GM12873 (cell line): ENCODE data around the gene KRTAP10-3.

Source experiments
- TF ChIP-seq, protein P1 (sequence below): IDR thresholded peaks from 2 replicates; pipeline ENCODE4 v1.5.1; 2012; ENCODE audit warnings: low read depth, mild to moderate bottlenecking, moderate library complexity, low read length, control low read depth; ENCODE audit not compliant: insufficient read depth; ENCODE audit errors: missing control alignments

Gene KRTAP10-3

GRCh38 chr21:44516342-44516741 is 42.3 kb downstream of the KRTAP10-3 start:
- TF ChIP-seq, protein P1, sequence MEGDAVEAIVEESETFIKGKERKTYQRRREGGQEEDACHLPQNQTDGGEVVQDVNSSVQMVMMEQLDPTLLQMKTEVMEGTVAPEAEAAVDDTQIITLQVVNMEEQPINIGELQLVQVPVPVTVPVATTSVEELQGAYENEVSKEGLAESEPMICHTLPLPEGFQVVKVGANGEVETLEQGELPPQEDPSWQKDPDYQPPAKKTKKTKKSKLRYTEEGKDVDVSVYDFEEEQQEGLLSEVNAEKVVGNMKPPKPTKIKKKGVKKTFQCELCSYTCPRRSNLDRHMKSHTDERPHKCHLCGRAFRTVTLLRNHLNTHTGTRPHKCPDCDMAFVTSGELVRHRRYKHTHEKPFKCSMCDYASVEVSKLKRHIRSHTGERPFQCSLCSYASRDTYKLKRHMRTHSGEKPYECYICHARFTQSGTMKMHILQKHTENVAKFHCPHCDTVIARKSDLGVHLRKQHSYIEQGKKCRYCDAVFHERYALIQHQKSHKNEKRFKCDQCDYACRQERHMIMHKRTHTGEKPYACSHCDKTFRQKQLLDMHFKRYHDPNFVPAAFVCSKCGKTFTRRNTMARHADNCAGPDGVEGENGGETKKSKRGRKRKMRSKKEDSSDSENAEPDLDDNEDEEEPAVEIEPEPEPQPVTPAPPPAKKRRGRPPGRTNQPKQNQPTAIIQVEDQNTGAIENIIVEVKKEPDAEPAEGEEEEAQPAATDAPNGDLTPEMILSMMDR = no peak

- TF ChIP-seq, protein P1 = no peak
Observed at GRCh38 chr21:44515359-44516165, 43.0 kb downstream of the KRTAP10-3 start.

- TF ChIP-seq, protein P1 = no peak
Observed at GRCh38 chr21:44514746-44515358, 43.7 kb downstream of the KRTAP10-3 start.

DNA sequence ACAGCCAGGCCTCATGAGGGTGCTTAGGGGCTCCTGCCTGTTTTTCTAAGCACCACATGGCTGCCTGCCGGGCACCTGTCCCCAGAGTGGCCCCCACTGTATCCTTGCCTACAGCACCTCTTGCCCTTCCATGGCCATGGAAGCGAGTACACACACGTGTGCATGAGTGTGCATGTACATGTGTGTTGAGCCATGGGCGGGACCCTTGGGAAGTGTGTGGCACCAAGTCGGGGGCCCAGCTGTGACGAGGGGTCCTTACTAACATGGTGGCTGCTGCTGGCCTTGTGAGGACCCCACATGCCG is 44.4 kb downstream of the KRTAP10-3 start:
- TF ChIP-seq, protein P1 = no peak

DNA sequence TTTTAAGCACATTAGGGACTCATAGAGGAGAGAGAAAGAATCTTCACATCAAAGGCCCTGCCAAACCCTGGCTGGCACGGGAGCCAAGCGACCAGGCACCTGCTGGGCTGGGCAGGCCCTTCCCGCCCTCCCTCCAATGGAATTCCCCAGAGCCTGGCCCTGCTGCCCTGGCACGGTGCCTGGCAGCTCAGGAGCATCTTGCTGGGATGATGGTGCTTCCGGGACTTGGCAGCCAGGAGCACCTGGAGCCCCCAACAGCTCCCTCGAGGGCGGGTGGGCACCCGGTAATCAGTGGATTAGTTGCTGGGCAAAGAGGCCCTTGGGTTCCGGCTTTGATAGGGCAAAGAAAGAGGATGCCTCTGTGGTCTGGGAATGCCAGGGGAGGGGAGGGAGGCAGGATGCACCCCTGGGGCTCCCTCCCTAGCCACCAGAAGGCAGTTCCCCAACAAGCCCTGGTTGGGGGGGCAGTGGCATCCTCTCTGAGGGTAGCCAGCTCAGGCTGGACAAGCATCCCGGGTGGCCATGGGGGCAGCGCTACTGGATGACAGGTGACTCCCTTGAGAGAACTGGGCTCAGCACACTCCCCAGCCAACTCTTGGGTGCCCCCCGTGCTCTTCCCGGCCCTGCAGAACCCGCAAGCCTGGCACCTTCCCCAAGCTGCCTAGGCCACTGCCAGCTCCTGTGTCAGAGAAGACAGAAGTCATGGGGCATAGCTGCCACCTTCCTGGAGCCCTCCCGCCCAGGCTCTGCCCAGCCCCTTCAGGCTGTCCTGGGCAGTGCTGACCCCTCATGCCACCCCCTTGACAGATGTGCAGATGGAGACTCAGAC is 45.0 kb downstream of the KRTAP10-3 start:
- TF ChIP-seq, protein P1 = no peak

- TF ChIP-seq, protein P1 = no peak
Observed at GRCh38 chr21:44512496-44513388, 45.9 kb downstream of the KRTAP10-3 start.
